HepG2 (cell line): ENCODE measurements around the gene C20orf144. TPM values are rescaled to one million over a fixed set of nuclear protein-coding genes. Genes with fewer than 3 reads are reported as not detected.

Experiments
- ATAD3A ChIP-seq: sonication (generic); formaldehyde crosslinking; IDR thresholded peaks from 2 replicates; pipeline ENCODE4 v1.4.0; 2020; ENCODE audit warnings: missing genetic modification reagents
- RARA ChIP-seq: IDR thresholded peaks from 2 replicates; pipeline ENCODE4 v1.6.1; 2016; ENCODE audit warnings: missing genetic modification reagents, missing compliant biosample characterization
- RARG ChIP-seq: sonication (generic); formaldehyde crosslinking; IDR thresholded peaks from 2 replicates; pipeline ENCODE4 v1.4.0; 2020; ENCODE audit warnings: low read depth, mild to moderate bottlenecking, missing genetic modification reagents
- SIN3B ChIP-seq: fragments of 150-350 bp; IDR thresholded peaks from 2 replicates; pipeline ENCODE4 v1.6.1; 2014; ENCODE audit warnings: low read length
- SMARCC2 ChIP-seq: fragments of 450-650 bp; IDR thresholded peaks from 2 replicates; pipeline ENCODE4 v1.6.1; 2017; ENCODE audit warnings: antibody characterized with exemption, mild to moderate bottlenecking
- XRCC5 ChIP-seq: fragments of 200-400 bp; formaldehyde crosslinking; optimal IDR thresholded peaks from 2 replicates; pipeline ENCODE3; 2017; ENCODE audit warnings: mild to moderate bottlenecking, low read length
- ZBTB21 ChIP-seq: sonication (generic); formaldehyde crosslinking; IDR thresholded peaks from 2 replicates; pipeline ENCODE4 v1.4.0; 2020; ENCODE audit warnings: missing genetic modification reagents
- ZMAT3 ChIP-seq: sonication (generic); formaldehyde crosslinking; conservative IDR thresholded peaks from 2 replicates; pipeline ENCODE4 v1.7.0; 2021; ENCODE audit warnings: missing genetic modification reagents
- ZNF230 ChIP-seq: sonication (generic); formaldehyde crosslinking; IDR thresholded peaks from 2 replicates; pipeline ENCODE4 v1.4.0; 2020; ENCODE audit warnings: mild to moderate bottlenecking, missing genetic modification reagents
- ZNF282 ChIP-seq: fragments of 450-650 bp; IDR thresholded peaks from 2 replicates; pipeline ENCODE4 v1.6.1; 2018; ENCODE audit not compliant: partially characterized antibody
- ZNF383 ChIP-seq: sonication (generic); formaldehyde crosslinking; IDR thresholded peaks from 2 replicates; pipeline ENCODE4 v1.4.0; 2020; ENCODE audit warnings: missing genetic modification reagents, mild to moderate bottlenecking, borderline replicate concordance
- ZNF761 ChIP-seq: sonication (generic); formaldehyde crosslinking; conservative IDR thresholded peaks from 2 replicates; pipeline ENCODE4 v1.4.0; 2020; ENCODE audit warnings: mild to moderate bottlenecking, missing genetic modification reagents
- polyA plus RNA-seq, 8 experiments: library from polyadenylated mRNA; depleted of rRNA in 3 of 8; stranded (reverse) in 7 of 8; unstranded in 1 of 8; fragments of >200 nt; fragmentation: Illumina TruSeq in 4 of 8; extraction: Trizol in 4 of 8; gene quantifications; 2 replicates each; pipeline versions ENCODE4 v1.2.1 to v1.2.3, GENCODE V29; 2011 to 2016; ENCODE audit warnings: low read depth in 4 of 8, missing spikeins in 1 of 8, mixed read lengths in 1 of 8; ENCODE audit not compliant: insufficient read depth in 1 of 8
- total RNA-seq, 5 experiments: library from RNA; depleted of rRNA; stranded (reverse); fragments of >200 nt; fragmentation: Illumina TruSeq; extraction: Trizol; gene quantifications; 2 replicates each; pipeline ENCODE4 v1.2.3, GENCODE V29; 2016; ENCODE audit warnings: low read depth in 1 of 5
- TF ChIP-seq, protein P1 (sequence below): sonication (generic); formaldehyde crosslinking; IDR thresholded peaks from 2 replicates; pipeline ENCODE4 v1.5.1; 2020; ENCODE audit warnings: missing genetic modification reagents, mild to moderate bottlenecking, borderline replicate concordance
- TF ChIP-seq, protein P2 (sequence below): sonication (generic); formaldehyde crosslinking; IDR thresholded peaks from 2 replicates; pipeline ENCODE4 v1.4.0; 2020; ENCODE audit warnings: missing genetic modification reagents, borderline replicate concordance
- TF ChIP-seq, protein P3 (sequence below): sonication (generic); formaldehyde crosslinking; conservative IDR thresholded peaks from 2 replicates; pipeline ENCODE4 v1.8.0; 2022; ENCODE audit warnings: low read depth, missing genetic modification reagents
- TF ChIP-seq, protein P4 (sequence below): sonication (generic); formaldehyde crosslinking; IDR thresholded peaks from 2 replicates; pipeline ENCODE4 v1.4.0; 2020; ENCODE audit warnings: mild to moderate bottlenecking, missing genetic modification reagents
- TF ChIP-seq, protein P5 (sequence below): sonication (generic); formaldehyde crosslinking; IDR thresholded peaks from 2 replicates; pipeline ENCODE4 v1.8.0; 2022; ENCODE audit warnings: missing genetic modification reagents, mild to moderate bottlenecking, borderline replicate concordance
- TF ChIP-seq, protein P6 (sequence below): sonication (generic); formaldehyde crosslinking; IDR thresholded peaks from 2 replicates; pipeline ENCODE4 v1.4.0; 2020; ENCODE audit warnings: mild to moderate bottlenecking, missing genetic modification reagents

C20orf144 gene
- total and polyA plus RNA-seq, 2 of the 13 experiments (the other 11 are each of a cell fraction or from before 2014, with no cell fraction given), result 0.09 to 0.16 TPM

DNA sequence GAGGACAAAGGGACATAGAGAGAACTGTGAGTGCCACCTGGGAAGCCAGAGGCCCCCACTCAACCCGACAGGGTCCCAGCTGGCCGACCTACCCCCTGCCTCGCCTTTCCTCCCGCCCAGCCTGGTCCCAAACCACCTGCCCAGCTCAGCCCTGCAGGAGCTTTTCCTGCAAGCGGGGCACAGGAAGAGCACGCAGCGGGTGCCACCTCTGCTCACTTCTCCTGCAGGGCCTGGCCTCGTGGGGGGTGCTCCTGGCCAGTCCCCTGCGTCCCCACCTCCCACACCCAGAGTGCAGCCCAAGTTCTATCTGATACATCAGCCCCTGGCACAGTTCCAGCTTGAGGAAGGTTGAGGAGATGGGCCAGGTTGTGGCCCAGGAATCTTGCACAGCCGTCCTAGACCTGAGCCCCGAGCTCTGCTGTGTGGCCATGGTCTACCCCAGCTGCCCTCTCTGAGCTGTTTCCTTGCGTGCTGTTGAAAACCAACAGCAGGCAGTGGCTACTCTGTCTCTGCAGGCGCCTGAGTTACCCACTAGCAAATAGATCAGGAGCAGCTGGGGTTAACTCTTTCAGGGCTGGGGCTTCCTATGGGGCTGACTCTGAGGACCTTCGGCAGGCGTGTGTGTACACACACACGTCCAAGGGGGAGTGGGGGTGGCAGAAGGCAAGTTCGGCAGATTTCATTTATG is 10.4 kb downstream of the C20orf144 start (continued):
- 0 out of 2 replicates have a peak, but pooled peaks have one; percentile 38 for TF ChIP-seq ATAD3A (CRISPR knock-in tag)
- TF ChIP-seq ZNF230, result peak; percentile 69
- no peak for TF ChIP-seq SIN3B
- TF ChIP-seq, protein P1, sequence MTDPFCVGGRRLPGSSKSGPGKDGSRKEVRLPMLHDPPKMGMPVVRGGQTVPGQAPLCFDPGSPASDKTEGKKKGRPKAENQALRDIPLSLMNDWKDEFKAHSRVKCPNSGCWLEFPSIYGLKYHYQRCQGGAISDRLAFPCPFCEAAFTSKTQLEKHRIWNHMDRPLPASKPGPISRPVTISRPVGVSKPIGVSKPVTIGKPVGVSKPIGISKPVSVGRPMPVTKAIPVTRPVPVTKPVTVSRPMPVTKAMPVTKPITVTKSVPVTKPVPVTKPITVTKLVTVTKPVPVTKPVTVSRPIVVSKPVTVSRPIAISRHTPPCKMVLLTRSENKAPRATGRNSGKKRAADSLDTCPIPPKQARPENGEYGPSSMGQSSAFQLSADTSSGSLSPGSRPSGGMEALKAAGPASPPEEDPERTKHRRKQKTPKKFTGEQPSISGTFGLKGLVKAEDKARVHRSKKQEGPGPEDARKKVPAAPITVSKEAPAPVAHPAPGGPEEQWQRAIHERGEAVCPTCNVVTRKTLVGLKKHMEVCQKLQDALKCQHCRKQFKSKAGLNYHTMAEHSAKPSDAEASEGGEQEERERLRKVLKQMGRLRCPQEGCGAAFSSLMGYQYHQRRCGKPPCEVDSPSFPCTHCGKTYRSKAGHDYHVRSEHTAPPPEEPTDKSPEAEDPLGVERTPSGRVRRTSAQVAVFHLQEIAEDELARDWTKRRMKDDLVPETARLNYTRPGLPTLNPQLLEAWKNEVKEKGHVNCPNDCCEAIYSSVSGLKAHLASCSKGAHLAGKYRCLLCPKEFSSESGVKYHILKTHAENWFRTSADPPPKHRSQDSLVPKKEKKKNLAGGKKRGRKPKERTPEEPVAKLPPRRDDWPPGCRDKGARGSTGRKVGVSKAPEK, result peak; percentile 16; the same call in 1 of the 2 replicates
- TF ChIP-seq RARA (CRISPR knock-in tag), result no peak
- no peak for TF ChIP-seq ZMAT3 (CRISPR knock-in tag)
- TF ChIP-seq, protein P2, sequence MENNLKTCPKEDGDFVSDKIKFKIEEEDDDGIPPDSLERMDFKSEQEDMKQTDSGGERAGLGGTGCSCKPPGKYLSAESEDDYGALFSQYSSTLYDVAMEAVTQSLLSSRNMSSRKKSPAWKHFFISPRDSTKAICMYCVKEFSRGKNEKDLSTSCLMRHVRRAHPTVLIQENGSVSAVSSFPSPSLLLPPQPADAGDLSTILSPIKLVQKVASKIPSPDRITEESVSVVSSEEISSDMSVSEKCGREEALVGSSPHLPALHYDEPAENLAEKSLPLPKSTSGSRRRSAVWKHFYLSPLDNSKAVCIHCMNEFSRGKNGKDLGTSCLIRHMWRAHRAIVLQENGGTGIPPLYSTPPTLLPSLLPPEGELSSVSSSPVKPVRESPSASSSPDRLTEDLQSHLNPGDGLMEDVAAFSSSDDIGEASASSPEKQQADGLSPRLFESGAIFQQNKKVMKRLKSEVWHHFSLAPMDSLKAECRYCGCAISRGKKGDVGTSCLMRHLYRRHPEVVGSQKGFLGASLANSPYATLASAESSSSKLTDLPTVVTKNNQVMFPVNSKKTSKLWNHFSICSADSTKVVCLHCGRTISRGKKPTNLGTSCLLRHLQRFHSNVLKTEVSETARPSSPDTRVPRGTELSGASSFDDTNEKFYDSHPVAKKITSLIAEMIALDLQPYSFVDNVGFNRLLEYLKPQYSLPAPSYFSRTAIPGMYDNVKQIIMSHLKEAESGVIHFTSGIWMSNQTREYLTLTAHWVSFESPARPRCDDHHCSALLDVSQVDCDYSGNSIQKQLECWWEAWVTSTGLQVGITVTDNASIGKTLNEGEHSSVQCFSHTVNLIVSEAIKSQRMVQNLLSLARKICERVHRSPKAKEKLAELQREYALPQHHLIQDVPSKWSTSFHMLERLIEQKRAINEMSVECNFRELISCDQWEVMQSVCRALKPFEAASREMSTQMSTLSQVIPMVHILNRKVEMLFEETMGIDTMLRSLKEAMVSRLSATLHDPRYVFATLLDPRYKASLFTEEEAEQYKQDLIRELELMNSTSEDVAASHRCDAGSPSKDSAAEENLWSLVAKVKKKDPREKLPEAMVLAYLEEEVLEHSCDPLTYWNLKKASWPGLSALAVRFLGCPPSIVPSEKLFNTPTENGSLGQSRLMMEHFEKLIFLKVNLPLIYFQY (CRISPR knock-in tag), result no peak
- TF ChIP-seq, protein P3, sequence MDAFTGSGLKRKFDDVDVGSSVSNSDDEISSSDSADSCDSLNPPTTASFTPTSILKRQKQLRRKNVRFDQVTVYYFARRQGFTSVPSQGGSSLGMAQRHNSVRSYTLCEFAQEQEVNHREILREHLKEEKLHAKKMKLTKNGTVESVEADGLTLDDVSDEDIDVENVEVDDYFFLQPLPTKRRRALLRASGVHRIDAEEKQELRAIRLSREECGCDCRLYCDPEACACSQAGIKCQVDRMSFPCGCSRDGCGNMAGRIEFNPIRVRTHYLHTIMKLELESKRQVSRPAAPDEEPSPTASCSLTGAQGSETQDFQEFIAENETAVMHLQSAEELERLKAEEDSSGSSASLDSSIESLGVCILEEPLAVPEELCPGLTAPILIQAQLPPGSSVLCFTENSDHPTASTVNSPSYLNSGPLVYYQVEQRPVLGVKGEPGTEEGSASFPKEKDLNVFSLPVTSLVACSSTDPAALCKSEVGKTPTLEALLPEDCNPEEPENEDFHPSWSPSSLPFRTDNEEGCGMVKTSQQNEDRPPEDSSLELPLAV (CRISPR knock-in tag), result no peak
- TF ChIP-seq SMARCC2, result no peak
- peak; percentile 5 for TF ChIP-seq XRCC5
- TF ChIP-seq ZBTB21 (CRISPR knock-in tag), result no peak
- TF ChIP-seq ZNF282, result no peak
- TF ChIP-seq, protein P4, sequence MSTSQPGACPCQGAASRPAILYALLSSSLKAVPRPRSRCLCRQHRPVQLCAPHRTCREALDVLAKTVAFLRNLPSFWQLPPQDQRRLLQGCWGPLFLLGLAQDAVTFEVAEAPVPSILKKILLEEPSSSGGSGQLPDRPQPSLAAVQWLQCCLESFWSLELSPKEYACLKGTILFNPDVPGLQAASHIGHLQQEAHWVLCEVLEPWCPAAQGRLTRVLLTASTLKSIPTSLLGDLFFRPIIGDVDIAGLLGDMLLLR (CRISPR knock-in tag), result no peak
- TF ChIP-seq, protein P5, sequence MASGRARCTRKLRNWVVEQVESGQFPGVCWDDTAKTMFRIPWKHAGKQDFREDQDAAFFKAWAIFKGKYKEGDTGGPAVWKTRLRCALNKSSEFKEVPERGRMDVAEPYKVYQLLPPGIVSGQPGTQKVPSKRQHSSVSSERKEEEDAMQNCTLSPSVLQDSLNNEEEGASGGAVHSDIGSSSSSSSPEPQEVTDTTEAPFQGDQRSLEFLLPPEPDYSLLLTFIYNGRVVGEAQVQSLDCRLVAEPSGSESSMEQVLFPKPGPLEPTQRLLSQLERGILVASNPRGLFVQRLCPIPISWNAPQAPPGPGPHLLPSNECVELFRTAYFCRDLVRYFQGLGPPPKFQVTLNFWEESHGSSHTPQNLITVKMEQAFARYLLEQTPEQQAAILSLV (CRISPR knock-in tag), result no peak; the same call in 1 of the 2 replicates
- no peak for TF ChIP-seq ZNF383
- 0 out of 2 replicates have a peak, but pooled peaks have one; percentile 26 for TF ChIP-seq ZNF761 (CRISPR knock-in tag)
- 0 out of 2 replicates have a peak, but pooled peaks have one; percentile 17 for TF ChIP-seq RARG
- TF ChIP-seq, protein P6, sequence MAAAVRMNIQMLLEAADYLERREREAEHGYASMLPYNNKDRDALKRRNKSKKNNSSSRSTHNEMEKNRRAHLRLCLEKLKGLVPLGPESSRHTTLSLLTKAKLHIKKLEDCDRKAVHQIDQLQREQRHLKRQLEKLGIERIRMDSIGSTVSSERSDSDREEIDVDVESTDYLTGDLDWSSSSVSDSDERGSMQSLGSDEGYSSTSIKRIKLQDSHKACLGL (CRISPR knock-in tag), result 0 out of 2 replicates have a peak, but pooled peaks have one; percentile 51
